ENCODE data around the gene CLEC11A. TPM values are rescaled to one million over a fixed set of nuclear protein-coding genes. Genes with fewer than 3 reads are reported as not detected.
"Not testable (repeated sequence)": the region's sequence is repeated elsewhere in the genome, so short reads cannot be mapped to it uniquely, and the experiment has no call there.

The CLEC11A gene
- total and polyA plus RNA-seq, 12 donors: 2.3 to 12.9 (median 4.4) TPM

DNA sequence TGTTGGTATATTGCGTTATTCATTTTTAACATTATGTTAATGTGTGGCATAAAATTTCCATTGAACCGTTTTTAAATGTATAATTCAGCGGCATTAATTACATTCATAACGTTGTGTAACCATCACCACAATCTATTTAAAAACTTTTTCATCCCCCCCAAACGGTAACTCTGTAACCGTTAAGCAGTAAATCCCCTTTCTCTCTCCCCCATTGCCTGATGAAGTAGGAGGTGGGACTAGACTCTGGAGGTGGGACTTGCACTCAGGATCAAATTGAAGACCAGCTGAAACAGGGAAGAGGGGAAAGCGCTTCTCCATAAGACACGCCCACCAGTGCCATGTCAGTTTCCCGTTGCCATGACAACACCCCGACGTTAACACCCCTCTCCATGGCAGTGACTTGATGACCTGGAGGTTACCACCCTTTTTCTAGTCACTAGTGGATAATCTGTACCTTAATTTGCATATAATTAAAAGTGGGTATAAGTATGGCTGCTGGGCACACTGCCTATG is 16.8 kb downstream of the CLEC11A start:
- H3K4me3 ChIP-seq: no peak overlapping the region
- no peak overlapping the region for H3K27ac ChIP-seq
- no peak for ATAC-seq
- no peaks in the 10 kb centered on the region for H3K4me1 ChIP-seq
- no peak for DNase-seq
- TF ChIP-seq, protein P1, sequence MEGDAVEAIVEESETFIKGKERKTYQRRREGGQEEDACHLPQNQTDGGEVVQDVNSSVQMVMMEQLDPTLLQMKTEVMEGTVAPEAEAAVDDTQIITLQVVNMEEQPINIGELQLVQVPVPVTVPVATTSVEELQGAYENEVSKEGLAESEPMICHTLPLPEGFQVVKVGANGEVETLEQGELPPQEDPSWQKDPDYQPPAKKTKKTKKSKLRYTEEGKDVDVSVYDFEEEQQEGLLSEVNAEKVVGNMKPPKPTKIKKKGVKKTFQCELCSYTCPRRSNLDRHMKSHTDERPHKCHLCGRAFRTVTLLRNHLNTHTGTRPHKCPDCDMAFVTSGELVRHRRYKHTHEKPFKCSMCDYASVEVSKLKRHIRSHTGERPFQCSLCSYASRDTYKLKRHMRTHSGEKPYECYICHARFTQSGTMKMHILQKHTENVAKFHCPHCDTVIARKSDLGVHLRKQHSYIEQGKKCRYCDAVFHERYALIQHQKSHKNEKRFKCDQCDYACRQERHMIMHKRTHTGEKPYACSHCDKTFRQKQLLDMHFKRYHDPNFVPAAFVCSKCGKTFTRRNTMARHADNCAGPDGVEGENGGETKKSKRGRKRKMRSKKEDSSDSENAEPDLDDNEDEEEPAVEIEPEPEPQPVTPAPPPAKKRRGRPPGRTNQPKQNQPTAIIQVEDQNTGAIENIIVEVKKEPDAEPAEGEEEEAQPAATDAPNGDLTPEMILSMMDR (IDR thresholded peaks at IDR 0.05): no peak
- peaks cover 0 to 88% (median 74%) of the 10 kb centered on the region in 7 donors for H3K27me3 ChIP-seq
- 60 to 64% methylated on average over 11 of the region's 11 CpGs for WGBS, 2 donors
- intact Hi-C loops (cut with DNase I): no loop called here
- no peaks in the 10 kb centered on the region for H3K36me3 ChIP-seq
- no peaks in the 10 kb centered on the region for H3K9me3 ChIP-seq

GRCh38 chr19:50741179-50741933 is 18.2 kb downstream of the CLEC11A start:
- ATAC-seq (no peak), DNase-seq (no peak)
- no peaks in the 10 kb centered on the region for H3K4me1 ChIP-seq
- 44% methylated on average over 18 of the region's 18 CpGs for WGBS, 2 donors
- peaks cover 0 to 74% (median 62%) of the 10 kb centered on the region in 7 donors for H3K27me3 ChIP-seq
- no peaks in the 10 kb centered on the region for H3K36me3 ChIP-seq
- TF ChIP-seq, protein P1 (IDR thresholded peaks at IDR 0.05): no peak
- H3K4me3 ChIP-seq: no peak overlapping the region
- H3K9me3 ChIP-seq: no peaks in the 10 kb centered on the region
- intact Hi-C loops (cut with DNase I): no loop called here
- no peak overlapping the region for H3K27ac ChIP-seq

DNA sequence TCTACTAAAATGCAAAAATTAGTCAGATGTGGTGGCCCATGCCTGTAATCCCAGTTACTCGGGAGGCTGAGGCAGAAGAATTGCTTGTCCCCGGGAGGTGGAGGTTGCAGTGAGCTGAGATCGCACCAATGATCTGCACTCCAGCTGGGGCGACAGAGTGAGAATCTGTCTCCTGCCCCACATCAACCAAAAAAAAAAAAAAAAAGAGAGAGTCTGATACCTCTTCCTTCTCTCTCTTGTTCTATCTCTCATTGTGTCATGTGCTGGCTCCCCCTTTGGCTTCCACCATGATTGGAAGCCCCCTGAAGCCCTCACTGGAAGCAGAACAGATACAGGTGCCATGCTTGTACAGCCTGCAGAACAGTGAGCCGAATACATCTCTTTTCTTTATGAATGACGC is 20.4 kb downstream of the CLEC11A start:
- Histone ChIP-seq H3K36me3 (no peaks in the 10 kb centered on the region), H3K9me3 (no peaks in the 10 kb centered on the region), H3K4me1 (no peaks in the 10 kb centered on the region), H3K27ac (no peak overlapping the region), H3K4me3 (no peak overlapping the region), H3K27me3 (peaks cover 0 to 60% (median 43%) of the 10 kb centered on the region in 7 donors)
- TF ChIP-seq, protein P1 (IDR thresholded peaks at IDR 0.05): no peak
- 88 to 91% methylated on average over 6 of the region's 6 CpGs for WGBS, 2 donors
- intact Hi-C loops (cut with DNase I): no loop called here
- no peak for DNase-seq
- ATAC-seq: no peak

DNA sequence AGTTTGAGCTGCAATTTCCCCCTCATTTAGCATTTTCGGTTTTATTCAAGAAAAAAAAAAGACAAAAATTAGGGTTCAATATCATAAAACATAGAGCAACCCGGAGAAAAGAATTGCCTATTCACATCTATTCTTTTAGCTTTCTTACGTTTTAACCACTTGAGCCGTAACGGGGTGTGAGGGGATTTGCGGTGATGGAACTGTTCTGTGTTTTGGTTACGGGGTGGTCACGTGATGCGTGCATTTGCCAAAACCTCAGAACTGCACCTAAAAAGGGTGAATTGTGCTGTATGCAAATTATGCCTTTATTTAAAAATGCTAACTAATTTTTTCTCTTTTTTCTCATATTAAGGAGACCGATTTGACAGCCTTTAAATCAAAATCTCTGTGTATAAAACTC is 22.1 kb downstream of the CLEC11A start:
- DNase-seq (no peak), ATAC-seq (no peak)
- H3K4me1 ChIP-seq: no peaks in the 10 kb centered on the region
- 85 to 89% methylated on average over 10 of the region's 10 CpGs for WGBS, 2 donors
- TF ChIP-seq, protein P1 (IDR thresholded peaks at IDR 0.05): no peak
- peaks cover 0 to 54% (median 35%) of the 10 kb centered on the region in 7 donors for H3K27me3 ChIP-seq
- no peaks in the 10 kb centered on the region for H3K9me3 ChIP-seq
- H3K27ac ChIP-seq: no peak overlapping the region
- intact Hi-C loops (cut with DNase I): no loop called here
- no peaks in the 10 kb centered on the region for H3K36me3 ChIP-seq
- H3K4me3 ChIP-seq: no peak overlapping the region

GRCh38 chr19:50747141-50747540 is 24.0 kb downstream of the CLEC11A start:
- DNase-seq; intact Hi-C loops (cut with DNase I); H3K27ac ChIP-seq; H3K4me3 ChIP-seq; H3K9me3 ChIP-seq; H3K4me1 ChIP-seq; ATAC-seq; H3K36me3 ChIP-seq: not testable (repeated sequence)
- peaks cover 0 to 46% (median 17%) of the 10 kb centered on the region in 7 donors for H3K27me3 ChIP-seq
- WGBS, 2 donors: 90 to 92% methylated on average over 14 of the region's 14 CpGs
